Esophagus muscularis mucosa (tissue), 3 donors: ENCODE data around the gene CCR3.

Source experiments
- POLR2A ChIP-seq: fragments of 450-650 bp; IDR thresholded peaks from one replicate; pipeline ENCODE4 v1.6.1; 2017; ENCODE audit warnings: antibody characterized with exemption, moderate library complexity, mild to moderate bottlenecking, low read depth
- POLR2AphosphoS5 ChIP-seq, 2 donors: sonication (generic); formaldehyde crosslinking; IDR thresholded peaks; one replicate each; pipeline ENCODE4 v1.6.1; 2017; ENCODE audit warnings: antibody characterized with exemption in 2 of 2
- TF ChIP-seq, protein P1 (sequence below), 3 experiments: fragments of 200-600 bp in 2 of 3; fragments of 450-650 bp in 1 of 3; sonication (generic) in 2 of 3; IDR thresholded peaks; one replicate each; pipeline ENCODE4 v1.5.1; 2017 to 2019; ENCODE audit warnings: antibody characterized with exemption in 3 of 3, mild to moderate bottlenecking in 2 of 3, moderate library complexity in 1 of 3

- TF ChIP-seq, protein P1, sequence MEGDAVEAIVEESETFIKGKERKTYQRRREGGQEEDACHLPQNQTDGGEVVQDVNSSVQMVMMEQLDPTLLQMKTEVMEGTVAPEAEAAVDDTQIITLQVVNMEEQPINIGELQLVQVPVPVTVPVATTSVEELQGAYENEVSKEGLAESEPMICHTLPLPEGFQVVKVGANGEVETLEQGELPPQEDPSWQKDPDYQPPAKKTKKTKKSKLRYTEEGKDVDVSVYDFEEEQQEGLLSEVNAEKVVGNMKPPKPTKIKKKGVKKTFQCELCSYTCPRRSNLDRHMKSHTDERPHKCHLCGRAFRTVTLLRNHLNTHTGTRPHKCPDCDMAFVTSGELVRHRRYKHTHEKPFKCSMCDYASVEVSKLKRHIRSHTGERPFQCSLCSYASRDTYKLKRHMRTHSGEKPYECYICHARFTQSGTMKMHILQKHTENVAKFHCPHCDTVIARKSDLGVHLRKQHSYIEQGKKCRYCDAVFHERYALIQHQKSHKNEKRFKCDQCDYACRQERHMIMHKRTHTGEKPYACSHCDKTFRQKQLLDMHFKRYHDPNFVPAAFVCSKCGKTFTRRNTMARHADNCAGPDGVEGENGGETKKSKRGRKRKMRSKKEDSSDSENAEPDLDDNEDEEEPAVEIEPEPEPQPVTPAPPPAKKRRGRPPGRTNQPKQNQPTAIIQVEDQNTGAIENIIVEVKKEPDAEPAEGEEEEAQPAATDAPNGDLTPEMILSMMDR (IDR thresholded peaks at IDR 0.05): no peak
- no peak for TF ChIP-seq POLR2AphosphoS5 (IDR thresholded peaks at IDR 0.05)
- no peak for TF ChIP-seq POLR2A
These were observed 38.6 kb upstream of the CCR3 start for GRCh38 chr3:46203681-46204080.
